Purkinje cell (primary cell): Measurements from ENCODE around the gene SSU72. TPM values are rescaled to one million over a fixed set of nuclear protein-coding genes. Genes with fewer than 3 reads are reported as not detected.

Experiments
- polyA plus RNA-seq: library from polyadenylated mRNA; unstranded; fragments of >200 nt; fragmentation: Nextera tagmentation; gene quantifications from 2 replicates; pipeline ENCODE4 v1.2.1, GENCODE V29; 2014

The SSU72 gene
- polyA plus RNA-seq, result 86.2 and 86.3 TPM in 2 replicates

DNA sequence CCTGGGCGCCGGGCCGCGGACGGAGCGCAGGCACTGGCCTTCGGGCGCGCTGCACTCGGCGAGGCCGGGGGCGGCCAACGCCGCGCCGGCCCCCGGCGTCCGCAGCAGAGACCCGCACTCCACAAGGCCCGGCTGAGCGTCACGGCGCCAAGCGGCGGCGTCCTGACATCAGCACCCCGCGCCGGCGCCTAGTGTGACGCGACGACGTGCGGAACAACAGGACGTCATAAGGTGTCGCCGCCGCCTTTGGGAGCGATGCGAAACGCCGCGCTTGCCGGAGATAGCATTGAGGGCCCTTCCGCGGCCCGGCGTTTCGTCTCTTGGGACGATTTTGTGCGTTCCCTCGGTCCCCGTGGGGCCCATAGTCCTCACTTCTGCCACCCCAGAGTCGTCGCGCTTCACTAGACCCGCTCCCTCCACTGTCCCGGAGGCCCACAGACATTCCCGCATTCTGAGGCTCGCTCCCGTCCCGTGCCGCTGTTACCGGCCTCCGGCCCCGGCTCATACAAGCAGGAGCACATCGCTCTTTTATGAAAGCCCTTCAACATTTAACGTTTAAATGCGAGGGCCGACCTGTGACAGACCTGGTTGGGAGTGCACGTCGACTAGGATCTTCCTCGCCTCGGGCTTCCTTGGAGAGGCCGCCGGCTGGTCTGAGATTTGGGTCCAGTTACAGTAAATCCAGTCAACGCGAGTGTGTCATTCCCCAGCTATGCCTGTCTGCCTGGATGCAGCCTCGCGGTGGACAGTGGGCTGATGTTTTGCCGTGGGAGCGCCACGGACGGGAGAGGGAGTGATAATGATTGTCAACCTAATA, at the start of gene SSU72:
Gene SSU72, minus strand, starts transcription at position 143 of the 817 bp plus-strand sequence. CDS start 306 bp downstream, outside the sequence.

DNA sequence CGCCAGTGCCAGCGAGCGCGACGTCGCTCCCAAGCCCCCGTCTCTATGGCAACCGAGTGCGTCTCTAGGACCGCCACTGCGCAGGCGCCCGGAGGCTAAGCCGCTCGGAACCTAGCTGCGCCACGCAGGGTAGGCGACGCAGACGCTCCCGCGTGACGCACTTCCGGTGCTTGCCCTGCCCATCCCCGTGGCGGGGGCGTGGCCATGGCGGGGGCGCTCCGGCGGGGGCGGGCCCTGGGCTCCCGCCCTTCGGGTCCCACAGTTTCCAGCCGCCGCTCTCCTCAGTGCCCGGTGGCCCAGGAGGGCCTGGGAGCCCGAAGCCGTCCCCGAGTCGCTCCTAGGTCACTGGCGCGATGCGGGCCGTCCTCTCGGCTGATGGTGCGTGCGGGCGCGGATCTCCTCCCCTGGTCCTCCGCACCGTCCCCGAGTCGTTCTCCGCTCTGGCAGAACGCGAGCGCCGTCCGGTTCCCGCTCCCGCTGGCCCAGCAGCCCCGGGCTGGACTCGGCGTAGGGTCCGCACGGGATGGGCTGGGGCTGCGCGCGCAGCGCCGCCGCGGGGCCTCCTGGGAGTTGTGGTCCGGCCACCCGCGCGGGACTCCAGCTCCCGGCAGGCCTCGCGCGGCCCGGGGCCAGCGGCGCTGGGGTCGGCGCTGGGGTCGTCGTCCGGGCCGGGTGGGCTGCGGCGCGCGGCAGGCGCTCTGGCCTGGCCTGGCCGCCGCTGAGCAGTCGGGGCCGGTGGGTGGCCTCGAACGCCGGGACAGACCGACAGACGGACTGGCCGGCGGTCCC, 40.8 kb upstream of the SSU72 start, which contains the start of gene MIB2:
Gene MIB2, plus strand, starts transcription at position 245 of the 789 bp plus-strand sequence. CDS start 7,953 bp downstream, outside the sequence.

DNA sequence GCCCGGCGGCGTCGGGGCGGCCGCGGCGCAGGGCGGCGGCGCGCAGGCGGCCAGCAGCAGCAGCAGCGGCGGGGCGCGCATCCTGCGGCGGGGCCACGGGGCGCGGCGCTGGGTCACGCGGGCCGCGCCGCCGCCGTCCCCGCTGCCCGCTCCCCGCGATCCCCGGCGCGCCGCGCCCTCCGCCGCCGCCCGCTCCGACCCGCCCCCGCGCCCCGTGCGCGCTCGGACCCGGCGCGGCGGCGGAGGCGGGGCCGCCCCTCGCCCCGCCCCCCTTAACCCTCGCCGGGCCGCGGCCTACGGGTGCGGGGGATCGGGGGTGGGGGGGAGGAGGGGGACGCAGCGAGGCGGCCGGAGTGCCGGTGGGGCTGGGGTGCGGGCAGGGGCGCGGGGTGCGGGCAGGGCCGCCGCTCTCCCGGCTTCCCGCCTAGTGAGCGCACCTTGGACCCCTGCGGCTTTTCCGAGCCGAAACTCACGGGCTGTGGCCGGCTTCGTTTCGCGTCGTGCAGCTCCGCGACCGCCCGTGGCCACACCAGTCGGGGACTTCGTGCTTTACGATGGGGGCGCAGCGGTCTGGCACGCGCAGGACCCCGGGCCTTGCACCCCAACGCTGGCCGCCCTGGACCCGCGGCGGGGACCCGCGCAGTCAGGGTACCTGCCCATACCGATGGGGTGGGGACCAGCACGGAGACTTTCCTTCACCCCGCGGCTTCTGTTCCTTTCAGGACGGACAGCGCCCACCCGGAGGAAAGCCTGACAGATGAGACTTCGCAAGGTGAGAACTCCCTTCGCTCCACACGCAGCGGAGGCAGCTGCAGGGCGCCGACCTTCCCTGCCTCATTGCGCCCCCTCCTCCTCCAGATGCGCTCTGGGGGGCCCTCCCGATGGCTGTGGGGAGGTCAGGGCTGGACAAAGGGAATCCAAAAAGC, 25.5 kb upstream of the SSU72 start, which contains the start of gene FNDC10:
Gene FNDC10, minus strand, starts transcription at position 201 of the 926 bp plus-strand sequence. Its CDS starts 120 bp downstream, at position 81.

DNA sequence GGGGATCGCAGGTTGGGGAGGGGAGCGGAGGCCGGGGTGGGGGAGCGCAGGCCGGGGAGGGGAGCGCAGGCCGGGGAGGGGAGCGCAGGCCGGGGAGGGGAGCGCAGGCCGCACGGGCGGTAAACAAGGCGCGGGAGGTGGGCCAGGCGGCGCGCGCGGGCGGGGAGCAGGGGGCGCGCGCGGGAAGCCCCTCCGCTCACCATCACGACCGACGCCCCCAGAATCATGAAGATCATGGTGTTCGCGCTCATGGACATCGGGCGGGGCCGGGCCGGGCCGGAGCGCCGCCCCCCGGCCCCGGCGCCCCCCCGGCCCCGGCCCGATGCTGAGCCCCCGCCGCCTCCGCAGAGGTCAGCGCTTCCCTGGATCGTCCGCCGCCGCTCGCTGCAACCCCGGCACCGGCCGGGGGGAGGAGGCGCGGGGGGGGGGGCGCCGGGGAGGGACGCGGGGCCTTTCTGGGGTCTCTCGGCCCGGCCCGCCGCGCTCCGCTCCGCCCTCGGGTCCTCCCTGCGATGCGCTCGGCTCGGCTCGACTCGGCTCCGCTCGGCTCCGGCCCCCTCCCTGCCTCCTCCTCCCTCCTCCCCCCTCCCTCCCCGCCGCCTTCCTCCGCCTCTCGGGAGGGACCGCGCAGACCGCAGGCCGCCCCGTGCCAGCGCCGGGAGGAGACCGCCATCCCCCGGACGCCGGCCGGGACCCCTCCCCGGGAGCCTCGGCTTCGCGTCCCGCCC, 34.4 kb downstream of the SSU72 start, which contains the start of gene TMEM240:
Gene TMEM240, minus strand, starts transcription at position 535 of the 728 bp plus-strand sequence. Its CDS starts 278 bp downstream, at position 257.

DNA sequence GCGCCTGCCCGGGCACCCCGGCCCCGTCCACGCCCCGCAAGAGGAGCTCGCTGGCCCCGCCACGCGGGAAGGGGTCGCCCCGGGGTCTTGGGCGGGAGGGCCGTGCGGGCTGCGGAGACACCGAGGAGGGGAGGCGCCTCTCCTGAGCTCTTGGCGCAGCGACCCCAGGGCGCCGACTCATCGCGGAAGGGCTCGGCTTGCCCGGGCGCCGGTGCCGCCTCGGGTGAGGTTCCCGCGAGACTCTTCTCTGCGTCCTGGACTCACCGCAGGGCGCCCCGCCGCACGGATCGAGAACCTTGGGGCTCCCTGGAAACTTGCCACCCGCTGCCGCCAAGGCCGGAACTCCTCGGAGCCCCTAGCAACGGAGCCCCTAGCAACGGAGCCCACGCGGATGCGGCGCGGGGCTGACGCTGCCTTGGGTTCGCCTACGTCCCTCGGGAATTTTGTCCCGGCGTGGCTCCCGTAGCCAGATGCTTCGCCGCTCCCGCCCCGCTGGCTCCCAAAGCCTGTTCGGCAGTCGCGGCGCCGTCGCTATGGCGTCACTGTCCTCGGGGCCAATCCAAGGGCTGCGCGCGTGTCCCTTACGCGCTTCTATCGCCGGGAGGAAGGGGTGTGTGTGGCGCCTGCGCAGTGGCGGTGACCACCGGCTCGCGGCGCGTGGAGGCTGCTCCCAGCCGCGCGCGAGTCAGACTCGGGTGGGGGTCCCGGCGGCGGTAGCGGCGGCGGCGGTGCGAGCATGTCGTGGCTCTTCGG, 63.0 kb downstream of the SSU72 start, which contains the start of gene ATAD3A:
Gene ATAD3A, plus strand, starts transcription at position 630 of the 753 bp plus-strand sequence. Its CDS starts 107 bp downstream, at position 737.

Other genes with a start within 250 kb of the SSU72 start
- gene TAS1R3, start 243.6 kb downstream of the SSU72 start, polyA plus RNA-seq, result not detected in 2 replicates
- gene DVL1, start 225.4 kb downstream of the SSU72 start, polyA plus RNA-seq, result 0.86 and 1.1 TPM in 2 replicates
- gene MXRA8, start 216.3 kb downstream of the SSU72 start, polyA plus RNA-seq, result 0.63 and 3.6 TPM in 2 replicates
- gene AURKAIP1, start 199.7 kb downstream of the SSU72 start, polyA plus RNA-seq, result 29.6 and 36.4 TPM in 2 replicates
- 22.1 and 24.2 TPM in 2 replicates for gene CCNL2, start 175.5 kb downstream of the SSU72 start, polyA plus RNA-seq
- gene MRPL20, start 167.6 kb downstream of the SSU72 start, polyA plus RNA-seq, result 252 and 299 TPM in 2 replicates
- 0.24 TPM in 1 of 2 replicates, not detected in the other for gene ANKRD65, start 153.6 kb downstream of the SSU72 start, polyA plus RNA-seq
- 0.74 TPM in 1 of 2 replicates, not detected in the other for gene VWA1, start 139.2 kb downstream of the SSU72 start, polyA plus RNA-seq
- gene ATAD3C, start 125.2 kb downstream of the SSU72 start, polyA plus RNA-seq, result 3.1 and 14.2 TPM in 2 replicates
- gene ATAD3B, start 103.1 kb downstream of the SSU72 start, polyA plus RNA-seq, result not detected in 2 replicates
- gene ATAD3A, start 62.7 kb downstream of the SSU72 start, polyA plus RNA-seq, result 0.10 and 0.27 TPM in 2 replicates
- gene TMEM240, start 34.2 kb downstream of the SSU72 start, polyA plus RNA-seq, result not detected in 2 replicates
- gene FNDC10, start 25.3 kb upstream of the SSU72 start, polyA plus RNA-seq, result 1.5 and 1.9 TPM in 2 replicates
- gene MIB2, start 40.6 kb upstream of the SSU72 start, polyA plus RNA-seq, result 1.2 and 1.9 TPM in 2 replicates
- not detected in 2 replicates for gene MMP23B, start 57.3 kb upstream of the SSU72 start, polyA plus RNA-seq
- 3.1 and 4.9 TPM in 2 replicates for gene CDK11B, start 84.1 kb upstream of the SSU72 start, polyA plus RNA-seq
- 5.5 and 7.4 TPM in 2 replicates for gene SLC35E2B, start 117.9 kb upstream of the SSU72 start, polyA plus RNA-seq
- gene CDK11A, start 149.5 kb upstream of the SSU72 start, polyA plus RNA-seq, result 7.5 and 9.9 TPM in 2 replicates
- 0.81 and 3.2 TPM in 2 replicates for gene NADK, start 203.6 kb upstream of the SSU72 start, polyA plus RNA-seq